ENCODE measurements around the gene FAM181A.
A peak's percentile ranks its signal among the peaks of the same experiment; 100 is the strongest.

The FAM181A gene

DNA sequence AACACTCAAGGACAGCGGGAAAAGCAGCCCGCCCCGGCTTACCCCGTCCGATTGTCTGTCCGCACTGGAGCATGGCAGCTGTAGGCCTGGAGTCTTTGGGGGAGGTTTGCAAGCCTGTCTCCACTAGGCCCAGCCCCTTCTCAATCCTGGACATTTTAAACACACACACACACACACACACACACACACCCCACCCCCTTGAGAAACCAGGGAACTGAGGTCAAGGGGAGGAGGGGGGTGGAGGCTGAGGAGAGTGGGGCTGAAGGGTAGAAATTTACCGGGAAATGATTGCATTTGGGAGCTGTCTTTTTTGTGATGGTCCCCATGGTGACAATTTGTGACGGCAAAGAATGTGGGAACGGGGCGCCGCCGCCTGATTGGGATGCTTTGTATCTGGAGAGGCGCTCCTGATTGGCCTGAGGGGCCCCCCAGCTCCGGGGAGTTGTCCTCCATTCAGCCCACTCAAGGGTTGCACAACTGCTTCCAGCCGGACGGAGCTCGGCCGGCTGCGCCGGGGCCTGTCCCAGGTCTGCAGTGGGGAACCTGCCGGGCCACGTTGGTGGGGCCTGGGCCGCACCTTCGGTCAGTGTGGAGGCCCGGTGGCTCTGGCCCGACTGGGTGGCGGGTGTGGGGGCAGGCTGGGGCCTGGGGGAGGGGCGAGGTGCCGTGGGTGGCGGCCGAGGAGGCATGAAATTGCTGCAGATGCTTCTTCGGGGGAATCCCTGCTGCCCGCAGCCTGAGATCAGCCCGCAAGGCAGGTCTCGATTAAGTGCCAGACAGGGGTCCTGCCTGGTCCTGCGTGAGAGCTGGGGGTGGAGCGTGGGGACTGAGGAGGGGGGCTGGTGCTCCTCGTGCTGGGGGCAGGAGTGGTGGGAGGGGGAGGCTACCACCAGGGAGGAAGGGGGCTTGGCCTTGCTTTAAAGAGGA is at the start of gene FAM181A:
FAM181A (plus strand) TSS at position 472 of the 927 bp plus-strand sequence. CDS start 942 bp downstream, outside the sequence.
- DNase-seq (ENCODE audit: low spot score) = no peak

DNA sequence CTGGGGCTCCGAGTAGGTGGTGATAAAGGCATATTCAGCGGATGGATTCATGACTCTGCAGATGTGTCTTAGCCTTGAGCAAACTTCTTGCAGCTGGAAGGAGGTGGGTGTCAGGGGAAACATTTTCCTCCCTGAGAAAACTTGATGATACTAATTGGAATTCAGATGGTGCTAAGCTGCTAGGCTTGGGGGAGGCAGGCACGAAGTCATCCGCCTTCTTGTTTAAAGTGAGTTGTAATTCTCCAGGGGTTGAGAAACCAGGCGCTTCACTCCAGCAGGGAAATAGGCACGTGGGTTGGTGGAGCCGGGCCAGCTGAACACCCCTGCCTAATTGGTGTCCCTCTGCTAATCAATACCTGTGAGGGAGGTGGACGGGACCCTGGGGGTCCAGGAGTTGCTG is 48.9 kb upstream of the FAM181A start:
- no peak for DNase-seq (ENCODE audit: low spot score)

DNA sequence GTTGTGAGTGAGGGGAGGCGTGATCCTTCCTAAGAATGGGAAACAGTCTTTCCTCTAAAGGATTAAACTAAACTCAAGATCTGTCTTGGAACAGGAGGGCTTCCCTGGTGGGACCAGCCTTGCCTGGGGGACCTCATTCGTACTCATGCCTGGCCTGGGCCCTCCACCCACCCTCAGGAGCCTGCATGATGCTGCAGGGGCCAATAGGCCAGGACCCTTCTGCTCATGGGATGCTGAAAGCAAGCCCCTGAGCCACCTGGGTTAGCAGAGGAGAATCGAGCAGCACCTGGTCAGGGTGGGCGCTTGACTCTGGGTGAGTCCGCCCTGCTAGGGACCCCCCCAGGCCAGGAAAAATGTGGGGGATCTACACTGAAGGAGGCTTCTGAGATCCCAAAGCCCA is 48.3 kb upstream of the FAM181A start:
- DNase-seq (ENCODE audit: low spot score) = no peak

DNA sequence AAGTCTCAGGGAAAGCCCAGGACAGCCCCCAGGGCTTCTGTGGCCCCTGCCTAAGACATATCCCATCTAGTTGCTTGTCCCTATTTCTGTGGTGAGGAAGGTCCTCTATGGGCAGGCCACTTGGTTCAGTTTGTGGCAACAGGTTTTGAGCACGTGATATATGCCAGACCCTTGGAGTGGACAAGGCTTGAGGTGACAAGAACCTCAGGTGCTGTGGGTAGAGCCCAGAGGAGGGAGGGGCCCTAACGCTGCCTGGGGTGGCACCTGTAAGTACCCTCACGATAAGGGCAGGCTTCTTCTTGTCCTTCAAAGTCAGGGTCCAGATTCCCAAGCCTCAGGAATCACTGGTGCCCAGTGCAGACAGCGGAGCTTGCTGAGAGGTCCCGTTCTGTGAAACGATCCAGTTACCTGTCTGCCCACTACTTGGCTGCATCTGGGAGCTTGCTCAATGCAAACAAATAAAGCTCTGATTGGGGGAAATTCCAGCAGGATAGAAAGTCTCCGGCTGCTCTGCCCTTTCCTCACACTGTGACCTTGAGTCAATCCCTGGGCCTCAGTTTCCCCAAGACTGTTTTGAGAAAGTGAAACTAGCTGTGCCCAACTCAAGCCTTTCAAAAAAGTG is 47.7 kb upstream of the FAM181A start:
- no peak for DNase-seq (ENCODE audit: low spot score)

DNA sequence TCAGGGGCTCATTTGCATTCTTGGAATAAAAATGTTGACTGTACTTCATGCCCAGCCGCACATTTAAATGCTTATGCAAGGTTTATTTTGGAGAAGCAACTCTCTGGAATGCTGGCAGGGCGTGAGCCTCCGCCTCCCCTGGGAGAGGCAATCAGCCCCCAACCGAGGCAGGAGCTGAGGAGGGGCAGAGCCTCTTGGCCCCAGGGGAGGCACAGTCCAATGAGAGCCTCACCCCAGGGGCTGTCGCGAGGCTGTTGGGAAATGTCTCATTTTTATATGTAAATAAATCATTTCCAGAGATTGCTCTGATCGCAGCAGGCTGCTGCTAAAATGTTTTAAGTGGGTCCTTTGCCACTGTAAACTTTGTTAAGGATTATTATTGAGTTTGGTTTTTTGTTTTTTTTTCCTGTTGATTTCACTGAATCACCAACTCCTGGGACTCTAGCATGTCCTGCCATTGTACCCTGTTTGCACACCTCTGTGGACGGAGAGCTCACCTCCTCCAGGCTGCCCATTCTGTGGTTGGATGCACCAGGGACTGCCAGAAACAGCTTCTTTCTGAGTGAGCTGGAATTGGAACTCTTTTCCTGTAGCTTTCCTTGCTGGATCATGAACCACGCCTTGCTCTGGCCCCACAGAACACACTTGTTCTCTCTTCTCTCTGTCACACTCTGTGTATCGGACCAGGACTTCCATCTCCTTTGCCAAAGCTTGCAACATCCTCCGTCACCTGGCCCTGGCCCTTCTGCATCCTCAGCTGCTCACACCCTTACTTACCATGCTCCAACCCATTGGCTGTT is 46.9 kb upstream of the FAM181A start:
- DNase-seq (ENCODE audit: low spot score) = no peak

DNA sequence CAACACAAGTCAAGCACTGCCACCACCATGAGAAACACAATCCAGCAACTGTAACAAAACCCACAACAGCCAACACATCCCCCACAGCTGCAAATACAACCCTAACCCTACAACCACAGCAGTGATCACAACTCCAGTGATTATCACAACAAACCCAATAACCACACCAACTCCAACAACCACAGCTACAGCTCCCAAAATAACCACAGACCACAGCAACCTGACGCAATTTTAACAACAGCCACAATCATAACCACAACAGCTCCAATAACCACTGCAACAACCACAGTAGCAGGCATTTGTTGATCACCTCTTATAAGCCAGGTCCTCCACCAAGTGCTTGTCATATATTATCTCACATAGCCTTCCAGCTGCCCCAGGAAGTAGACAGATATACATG is 42.2 kb upstream of the FAM181A start:
- no peak for DNase-seq (ENCODE audit: low spot score)

DNA sequence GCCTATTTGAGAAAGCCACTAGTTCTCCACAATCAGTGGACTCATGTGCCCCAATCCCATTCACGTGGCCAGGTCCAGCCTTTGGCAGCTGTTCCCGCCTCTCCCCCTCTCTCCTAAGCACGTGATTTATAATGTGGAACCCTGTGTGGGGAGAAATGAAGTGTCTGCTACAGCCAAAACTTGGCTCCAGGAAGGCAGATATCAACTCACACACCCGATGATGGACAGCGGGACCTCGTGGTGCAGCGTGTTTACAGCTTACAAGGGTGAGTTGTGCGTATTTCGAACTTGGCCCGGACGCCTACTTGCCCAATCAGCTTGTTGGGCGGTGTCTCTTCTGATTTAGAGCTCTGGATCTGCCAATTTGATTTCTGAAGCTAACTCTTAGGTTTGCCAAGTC is 38.1 kb upstream of the FAM181A start:
- DNase-seq (ENCODE audit: low spot score) = no peak

DNA sequence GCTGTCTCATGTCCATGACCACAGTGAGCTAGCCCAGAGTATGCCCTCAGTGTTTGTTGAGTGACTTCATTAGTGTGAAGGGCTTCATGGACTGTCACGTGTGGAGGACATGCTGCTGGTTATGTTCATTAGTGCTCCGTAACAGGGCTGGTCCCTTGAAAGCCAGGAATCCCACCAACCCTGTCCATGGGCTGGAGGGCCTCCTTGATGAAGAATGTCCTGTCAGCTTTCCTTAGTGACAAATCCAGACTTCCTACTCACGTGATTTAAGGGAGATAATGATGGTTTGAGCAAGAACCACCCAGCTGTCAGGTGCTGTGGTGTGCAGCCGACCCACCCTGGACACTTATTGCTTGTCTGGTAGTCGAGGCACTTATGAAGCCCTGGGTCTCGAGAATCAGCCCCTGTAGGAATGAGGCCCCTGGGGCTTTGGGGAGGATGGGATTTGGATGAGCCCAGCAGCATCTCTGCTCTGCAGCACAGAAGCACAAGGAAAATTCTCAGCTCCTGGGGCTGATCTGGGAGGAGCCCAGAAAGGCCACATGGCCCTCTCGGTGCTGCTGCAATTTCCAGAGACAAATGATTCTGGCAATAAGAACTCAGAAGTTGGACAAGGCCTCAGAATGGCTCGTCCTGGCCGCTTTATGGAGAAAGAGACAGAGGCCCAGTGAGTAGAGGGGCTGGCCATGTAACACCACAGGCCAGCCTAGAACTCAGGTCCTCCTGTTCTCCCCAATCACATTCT is 37.2 kb upstream of the FAM181A start:
- DNase-seq (ENCODE audit: low spot score) = no peak

DNA sequence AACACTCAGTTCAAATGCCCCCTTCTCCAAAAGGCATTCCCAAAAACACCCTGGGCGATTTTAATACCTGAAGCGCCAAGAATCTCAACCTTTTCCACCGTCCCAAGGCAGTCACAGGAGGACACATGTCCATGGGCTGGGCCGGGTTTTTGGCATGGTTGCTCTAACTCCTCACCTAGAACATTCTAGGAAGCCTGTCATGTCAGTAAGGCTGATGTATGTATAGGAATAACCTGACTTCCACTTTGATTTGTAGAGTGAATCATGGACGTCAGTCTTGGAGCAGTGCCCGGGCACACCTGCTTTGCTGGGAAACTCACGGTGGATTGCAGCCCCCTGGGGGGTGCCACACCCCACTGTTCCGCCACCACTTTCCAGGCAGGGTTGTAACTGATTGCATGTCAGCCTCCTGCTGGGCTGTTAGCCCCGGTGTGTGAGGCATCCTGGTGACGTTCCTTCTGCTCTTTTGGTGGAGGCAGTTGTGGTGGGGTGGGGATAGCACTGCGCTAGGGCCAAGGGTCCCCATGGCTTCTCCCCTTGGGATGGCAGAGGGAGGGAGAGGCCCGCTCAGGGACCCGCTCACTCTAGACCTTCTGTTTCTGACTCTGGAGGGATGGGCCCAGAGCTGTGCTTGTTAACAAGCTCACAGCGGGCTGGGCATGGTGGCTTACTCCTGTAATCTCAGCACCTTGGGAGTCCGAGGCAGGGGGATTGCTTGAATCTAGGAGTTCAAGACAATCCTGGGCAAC is 35.2 kb upstream of the FAM181A start:
- no peak for DNase-seq (ENCODE audit: low spot score)

DNA sequence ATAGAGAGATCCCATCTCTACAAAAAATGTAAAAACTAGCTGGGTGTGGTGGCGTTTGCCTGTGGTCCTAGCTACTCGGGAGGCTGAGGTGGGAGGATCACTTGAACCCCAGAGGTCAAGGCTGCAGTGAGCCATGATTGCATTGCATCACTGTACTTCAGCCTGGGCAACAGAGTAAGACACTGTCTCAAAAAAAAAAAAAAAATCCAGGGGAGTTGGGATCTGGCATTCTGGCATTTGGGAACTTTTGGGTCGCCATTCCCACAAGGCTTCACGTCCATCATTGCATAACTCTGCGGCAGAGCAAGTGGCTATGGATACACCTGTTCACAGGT is 34.7 kb upstream of the FAM181A start:
- DNase-seq (ENCODE audit: low spot score) = no peak

DNA sequence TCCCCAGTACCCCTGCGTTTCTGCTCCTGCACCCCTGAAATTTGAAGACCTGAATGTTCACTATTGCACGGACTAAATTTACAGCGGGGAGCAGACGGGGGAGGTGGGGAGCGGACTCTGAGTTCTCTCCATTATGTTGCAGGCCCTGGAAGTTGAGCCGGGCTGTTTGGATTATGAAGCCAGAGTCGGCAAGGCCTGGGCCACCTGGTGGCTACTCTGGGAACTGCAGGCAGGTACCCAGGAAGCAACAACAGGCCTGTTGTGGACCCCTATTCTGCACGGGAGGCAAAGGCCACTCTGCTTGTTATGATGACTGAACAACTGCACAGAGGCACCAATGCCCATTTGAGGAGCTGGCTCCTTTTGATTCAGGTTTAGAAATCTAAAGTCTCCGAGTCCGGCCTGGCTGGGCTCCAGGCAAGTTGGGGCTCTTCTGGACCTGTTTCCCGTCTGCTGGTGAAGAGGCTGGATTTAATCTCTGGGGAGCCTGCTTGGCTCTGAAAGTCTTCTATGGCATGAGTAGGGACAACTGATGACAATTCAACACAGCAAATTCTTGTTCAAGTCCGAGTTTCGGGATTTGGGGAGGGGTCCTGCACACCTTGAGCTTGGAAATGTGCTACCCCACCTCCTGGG is 34.1 kb upstream of the FAM181A start:
- peak; percentile 54 for DNase-seq (ENCODE audit: low spot score)

DNA sequence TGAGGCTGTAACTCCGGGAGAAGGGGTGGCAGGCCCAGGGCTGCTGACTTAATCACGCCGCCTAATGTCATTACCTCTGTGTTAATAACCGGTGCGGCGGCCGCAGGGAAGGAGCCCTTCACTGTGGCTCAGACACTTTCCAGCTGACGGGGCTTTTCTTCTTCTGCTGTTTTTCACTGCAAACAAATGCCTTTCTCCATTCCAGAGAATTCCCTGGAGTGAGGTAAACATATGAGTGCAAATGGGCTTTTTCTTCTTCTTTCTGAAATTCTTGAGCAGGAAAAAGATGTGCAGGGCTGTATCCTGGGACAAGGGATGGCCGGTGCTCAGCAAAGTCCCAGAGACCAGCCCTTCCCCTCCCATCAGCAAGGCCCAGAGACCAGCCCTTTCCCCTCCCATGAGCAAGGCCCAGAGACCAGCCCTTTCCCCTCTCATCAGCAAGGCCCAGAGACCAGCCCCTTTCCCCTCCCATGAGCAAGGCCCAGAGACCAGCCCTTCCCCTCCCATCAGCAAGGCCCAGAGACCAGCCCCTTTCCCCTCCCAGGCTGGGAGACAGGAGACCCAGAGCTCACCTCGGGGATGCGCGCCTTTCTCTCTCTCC is 33.4 kb upstream of the FAM181A start:
- DNase-seq (ENCODE audit: low spot score) = no peak

DNA sequence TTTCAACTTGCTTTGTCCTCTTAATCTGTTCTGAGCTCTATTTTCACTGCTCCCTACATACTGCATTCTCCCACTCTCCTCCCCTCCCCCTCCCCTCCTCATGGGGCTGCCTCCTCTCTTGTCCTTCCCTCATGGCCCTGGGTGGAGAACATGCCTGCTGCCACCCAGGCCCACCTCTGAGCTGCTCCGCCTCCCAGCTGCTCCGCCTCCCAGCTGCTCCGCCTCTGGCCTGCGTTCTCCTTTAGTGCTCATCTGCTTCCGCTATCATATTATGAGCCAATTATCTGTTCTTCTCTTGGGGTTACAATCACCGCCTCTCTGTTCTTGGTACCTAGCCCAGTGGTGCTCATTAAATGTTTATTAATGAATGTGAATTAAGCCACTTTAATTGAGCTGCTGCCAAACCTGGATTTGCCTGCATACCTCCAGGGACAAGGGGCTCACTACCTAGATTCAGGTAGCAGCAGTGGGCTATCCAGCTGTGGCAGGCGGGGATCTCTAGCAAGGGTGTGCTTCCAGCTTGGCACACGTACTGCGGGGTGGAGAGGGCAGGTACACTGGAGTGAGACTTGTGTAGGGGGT is 32.0 kb upstream of the FAM181A start:
- DNase-seq (ENCODE audit: low spot score) = no peak

DNA sequence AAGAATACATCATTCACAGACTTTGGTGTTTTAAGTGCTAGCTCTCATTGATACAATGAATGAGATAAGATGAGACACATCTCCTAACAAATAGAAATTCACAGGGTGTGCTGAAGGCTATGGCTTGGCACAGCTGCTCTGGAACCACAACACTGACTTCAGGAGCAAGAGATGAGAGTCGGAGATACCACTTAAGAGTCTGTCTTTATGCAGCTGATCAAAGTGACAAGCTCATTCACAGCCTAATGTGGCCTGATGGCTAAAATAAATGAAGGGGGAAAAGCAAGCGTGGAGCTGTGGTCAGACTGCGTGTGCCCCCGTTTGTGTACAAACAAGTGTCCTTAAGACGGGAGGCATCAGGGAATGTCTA is 29.7 kb upstream of the FAM181A start:
- DNase-seq (ENCODE audit: low spot score) = no peak

DNA sequence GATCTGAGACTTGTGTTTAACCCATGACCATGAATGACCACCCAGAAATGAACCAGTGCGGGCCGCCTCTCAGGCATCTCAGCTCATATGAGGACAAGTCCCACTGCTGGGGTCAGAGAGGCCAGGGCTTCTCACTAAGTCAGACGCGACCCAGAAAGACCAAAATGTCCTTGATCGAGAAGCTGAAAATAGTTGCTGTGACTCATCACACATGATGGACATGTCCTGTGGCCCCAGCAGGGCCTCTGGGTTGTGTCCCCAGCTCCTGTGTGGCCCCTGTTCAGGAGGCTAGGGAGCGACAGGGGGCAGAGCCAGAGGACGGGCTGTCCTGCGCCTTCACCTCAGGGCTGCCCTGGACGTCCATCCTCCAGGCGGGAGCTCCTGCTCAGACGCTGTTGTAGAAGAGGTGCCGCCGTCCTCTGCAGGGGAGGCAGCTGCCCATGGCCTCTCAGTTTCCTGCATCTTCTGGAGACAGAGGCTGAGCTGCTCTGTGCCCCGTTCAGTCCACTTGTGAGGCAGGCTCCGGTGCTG is 29.0 kb upstream of the FAM181A start:
- no peak for DNase-seq (ENCODE audit: low spot score)

DNA sequence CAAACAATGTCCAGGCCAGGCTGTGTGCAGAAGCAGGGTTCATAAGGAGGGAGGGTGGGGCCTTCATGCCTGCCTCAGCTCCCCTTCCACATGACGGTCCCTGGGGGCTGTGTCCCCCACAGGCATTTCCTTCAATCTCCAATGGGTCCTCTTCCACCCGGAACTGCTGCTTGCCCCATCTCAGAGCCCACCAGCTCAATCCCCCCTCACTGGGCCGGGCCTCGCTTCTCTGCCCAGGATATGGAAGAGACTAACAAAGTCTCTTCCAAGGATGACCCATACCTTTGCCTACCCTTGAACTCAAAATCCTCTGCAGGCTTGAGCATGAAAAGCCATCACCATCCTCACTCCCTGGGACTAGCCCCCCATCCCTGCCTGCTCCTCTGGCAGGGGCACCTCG is 28.4 kb upstream of the FAM181A start:
- DNase-seq (ENCODE audit: low spot score) = no peak

DNA sequence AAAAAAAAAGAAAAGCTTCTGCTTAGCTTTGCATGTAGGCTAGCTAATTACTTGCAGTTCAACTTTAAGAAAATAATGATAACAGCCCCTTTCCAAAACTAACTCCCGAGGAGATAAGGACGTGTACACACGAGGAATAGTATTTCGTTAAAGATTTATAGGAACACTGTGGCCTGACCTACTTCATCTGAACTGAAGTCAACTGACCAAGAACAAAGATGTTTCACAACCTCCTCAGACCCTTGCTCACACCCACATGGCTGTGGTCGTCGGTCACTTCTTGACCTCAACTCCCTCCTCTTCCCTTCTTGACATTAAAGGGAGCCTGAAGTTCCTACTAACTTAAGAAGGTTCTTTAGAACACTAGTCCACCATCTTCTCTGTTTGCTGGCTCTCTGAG is 25.3 kb upstream of the FAM181A start:
- no peak for DNase-seq (ENCODE audit: low spot score)

DNA sequence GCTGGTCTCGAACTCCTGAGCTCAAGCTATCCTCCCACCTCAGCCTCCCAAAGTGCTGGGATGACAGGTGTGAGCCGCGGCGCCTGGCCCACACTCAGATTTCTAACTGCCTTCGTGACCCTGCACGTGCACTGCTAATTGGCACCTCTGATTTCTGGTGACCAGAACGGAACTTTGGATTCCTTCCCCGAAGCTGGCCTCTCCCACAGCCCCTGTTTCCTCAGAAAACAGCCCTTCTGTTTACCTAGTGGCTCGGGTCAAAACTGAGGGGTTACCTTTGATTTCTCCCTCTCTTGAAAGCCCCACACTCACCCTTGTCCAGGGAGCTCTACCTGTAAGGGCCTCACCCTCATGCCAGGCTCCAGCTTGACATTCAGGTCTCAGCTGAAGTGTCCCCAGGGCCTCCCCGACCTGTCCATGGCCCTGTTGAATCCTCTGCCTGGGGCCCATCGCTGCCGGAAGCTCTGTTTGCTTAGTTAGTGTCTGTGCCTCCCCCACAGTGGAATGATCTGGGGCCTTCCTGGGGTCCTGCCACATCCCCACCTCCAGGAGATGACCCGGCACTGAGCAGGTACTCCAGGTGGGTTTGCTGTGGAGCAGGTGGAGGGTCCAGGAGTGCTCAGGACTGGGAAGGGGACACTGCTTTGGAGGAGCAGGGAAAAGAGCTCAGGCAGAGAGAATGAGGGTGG is 24.4 kb upstream of the FAM181A start:
- DNase-seq (ENCODE audit: low spot score) = no peak

Measured in kidney tubule cell (primary cell).